ENCODE results near the gene GORAB.

GORAB gene

DNA sequence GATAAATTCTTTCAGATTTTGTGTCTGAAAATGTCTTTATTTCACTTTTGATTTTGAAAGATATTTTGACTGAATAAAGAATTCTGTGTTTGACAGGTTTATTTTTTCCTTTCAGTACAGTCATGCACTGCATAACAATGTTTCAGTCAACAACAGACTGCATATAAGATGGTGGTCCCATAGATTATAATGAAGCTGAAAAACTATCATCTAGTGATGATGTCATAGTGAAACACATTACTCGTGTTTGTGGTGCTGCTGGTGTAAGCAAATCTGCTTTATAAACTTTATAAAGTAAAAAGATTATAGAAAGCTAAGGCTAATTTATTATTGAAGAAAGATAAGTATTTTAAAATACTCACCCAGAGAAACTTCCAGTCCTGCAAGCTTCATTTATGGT, 66.7 kb downstream of the GORAB start:
- no peak for DNase-seq (ENCODE audit: low read depth)
- TF ChIP-seq CTCF (conservative IDR thresholded peaks at IDR 0.05; ENCODE audit: low read depth, low read length): no peak
- H3K4me3 ChIP-seq (ENCODE audit: low read length): no peak overlapping the region

GRCh38 chr1:170599033-170599432, 67.1 kb downstream of the GORAB start:
- H3K4me3 ChIP-seq (ENCODE audit: low read length): no peak overlapping the region
- DNase-seq (ENCODE audit: low read depth): no peak
- TF ChIP-seq CTCF (conservative IDR thresholded peaks at IDR 0.05; ENCODE audit: low read depth, low read length): no peak

DNA sequence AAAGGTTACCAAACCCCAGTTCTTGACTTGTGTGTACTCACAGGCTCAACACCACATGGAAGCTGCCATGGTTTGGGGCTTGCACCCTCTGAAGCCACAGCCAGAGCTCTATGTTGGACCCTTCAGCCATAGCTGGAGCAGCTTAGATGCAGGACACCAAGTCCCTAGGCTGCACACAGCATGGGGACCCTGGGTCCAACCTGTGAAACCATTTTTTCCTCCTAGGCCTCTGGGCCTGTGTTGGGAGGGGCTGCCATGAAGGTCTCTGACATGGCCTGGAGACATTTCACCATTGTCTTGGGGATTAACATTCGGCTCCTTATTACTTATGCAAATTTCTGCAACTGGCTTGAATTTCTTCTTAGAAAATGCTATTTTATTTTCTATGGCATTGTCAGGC, 69.9 kb downstream of the GORAB start:
- DNase-seq (ENCODE audit: low read depth): no peak
- no peak overlapping the region for H3K4me3 ChIP-seq (ENCODE audit: low read length)
- TF ChIP-seq CTCF (conservative IDR thresholded peaks at IDR 0.05; ENCODE audit: low read depth, low read length): no peak
